Ovary (tissue), 9 donors: ENCODE results near the gene TRPM3. TPM values are rescaled to one million over a fixed set of nuclear protein-coding genes. Genes with fewer than 3 reads are reported as not detected.

Experiments
- DNase-seq, 5 donors: peaks; one replicate each; pipeline ENCODE4 v3.0.0-alpha.2; 2019 to 2020
- H3K27ac ChIP-seq, 2 donors: fragments of 200-600 bp; one replicate each; pipeline versions ENCODE4 v1.5.1 to v1.8.0; 2019 to 2022
- H3K27me3 ChIP-seq: fragments of 200-600 bp; one replicate; pipeline ENCODE4 v1.8.0; 2022
- H3K36me3 ChIP-seq: fragments of 200-600 bp; sonication (generic); one replicate; pipeline ENCODE4 v1.5.1; 2019
- H3K4me1 ChIP-seq: one replicate; pipeline ENCODE4 v1.8.1; 2013; ENCODE audit warnings: mild to moderate bottlenecking, moderate library complexity; ENCODE audit not compliant: insufficient read depth
- H3K4me3 ChIP-seq: fragments of 200-600 bp; sonication (generic); one replicate; pipeline ENCODE4 v1.5.1; 2017
- H3K9me3 ChIP-seq, 2 donors: fragments of 200-600 bp in 1 of 2; sonication (generic) in 1 of 2; one replicate each; pipeline versions ENCODE4 v1.5.1 to v1.8.1; 2013 to 2019; ENCODE audit warnings: mild to moderate bottlenecking in 1 of 2, moderate library complexity in 1 of 2
- CTCF ChIP-seq, 3 donors: fragments of 450-650 bp in 2 of 3; fragments of 200-600 bp in 1 of 3; IDR thresholded peaks; one replicate each; pipeline versions ENCODE4 v1.5.1 to v1.8.0; 2016 to 2022; ENCODE audit warnings: antibody characterized with exemption in 3 of 3, mild to moderate bottlenecking in 1 of 3
- EP300 ChIP-seq: sonication (generic); formaldehyde crosslinking; IDR thresholded peaks from one replicate; pipeline ENCODE4 v1.6.1; 2017; ENCODE audit warnings: antibody characterized with exemption
- POLR2A ChIP-seq: fragments of 450-650 bp; IDR thresholded peaks from one replicate; pipeline ENCODE4 v1.6.1; 2017; ENCODE audit warnings: antibody characterized with exemption, mild to moderate bottlenecking, moderate library complexity
- WGBS, 3 donors: extraction: QIAGEN DNeasy Blood & Tissue Kit in 1 of 3; methylation state at CpG; one replicate each; pipeline versions ENCODE4 v1.1.5 to v1.1.7; 2013 to 2017; 5-methylcytosine and 5-hydroxymethylcytosine counted together
- intact Hi-C, 4 donors: fragments of 100-400 bp; cut with DNase I; formaldehyde crosslinking; loops; one replicate each; pipeline versions ENCODE4 v1.11.0 to v1.15.1; 2022 to 2023
- polyA plus RNA-seq, 2 donors: library from polyadenylated mRNA; stranded (reverse); fragments of 200-250 nt in 1 of 2; fragments of 350-450 nt in 1 of 2; fragmentation: Illumina TruSeq in 1 of 2; extraction: RNeasy Lipid Tissue Mini Kit (QIAGEN cat#74804) in 1 of 2; gene quantifications; one replicate each; pipeline ENCODE4 v1.2.3, GENCODE V29; 2013 to 2014
- total RNA-seq, 7 donors: library from RNA; depleted of rRNA in 2 of 7; stranded (reverse); fragments of >200 nt in 2 of 7; fragmentation: NEBNext Ultra II Directional in 3 of 7; extraction: Animal tissue kit (Norgen Biotek cat#: 25700) in 3 of 7; gene quantifications; one replicate each; pipeline versions ENCODE4 v1.1.0 to v1.2.4, GENCODE V29; 2016 to 2023
- donor health status: DM: no; HTN: no; CAD: no; lungs with moderate emphysema.
- donor health status: DM: no; HTN: no; CAD: no.
- donor health status: Bipolar disorder and iron deficiency.
- donor health status: DM: yes; HTN: yes; CAD: no.
- donor health status: DM: no; HTN: no; CAD: no.
- donor health status: DM: yes; HTN: yes; CAD: no.

The TRPM3 gene
- total and polyA plus RNA-seq, 9 donors: 0.80 to 18.5 (median 4.6) TPM

DNA sequence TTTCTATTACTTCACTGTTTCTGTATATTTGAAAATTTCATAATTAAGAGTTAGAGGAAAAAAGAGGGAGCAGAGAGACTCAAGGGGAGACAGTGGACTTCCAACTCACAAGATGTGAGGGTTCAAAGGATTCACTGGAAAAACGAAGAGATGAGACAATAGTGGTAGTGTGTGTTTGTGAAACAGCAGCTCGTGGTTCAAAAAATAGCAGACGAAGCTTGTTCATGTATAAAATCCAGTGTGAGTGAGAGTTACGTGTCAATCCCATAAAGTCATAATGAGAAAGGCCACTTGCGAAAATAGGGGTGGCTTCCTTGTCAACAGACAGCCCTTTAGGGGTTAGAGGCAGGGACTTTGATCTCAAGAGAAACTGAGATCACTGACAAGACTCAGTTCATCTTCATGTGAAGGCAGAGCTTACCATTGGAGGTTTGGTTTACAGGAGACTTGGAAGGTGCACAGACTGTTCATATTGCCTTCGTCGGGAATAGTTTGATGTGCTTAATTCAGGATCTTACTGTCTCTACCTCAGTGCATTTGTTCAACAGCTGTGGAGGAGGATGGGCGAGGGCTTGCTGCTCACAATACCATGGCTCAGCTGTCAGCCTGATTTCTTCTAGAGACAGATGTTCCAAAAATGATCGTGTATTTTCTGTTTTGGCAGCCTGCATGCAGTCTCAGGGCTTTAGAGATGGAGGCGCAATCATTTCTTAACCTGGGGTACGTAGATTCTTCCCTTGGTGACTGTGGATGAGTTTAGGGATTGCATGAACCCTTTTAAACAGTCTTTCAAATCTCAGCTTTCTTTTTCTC is 601.3 kb downstream of the TRPM3 start:
- no peak for DNase-seq
- Histone ChIP-seq H3K27me3 (no peaks in the 10 kb centered on the region), H3K36me3 (no peaks in the 10 kb centered on the region), H3K9me3 (no peaks in the 10 kb centered on the region), H3K4me1 (no peaks in the 10 kb centered on the region), H3K27ac (no peak overlapping the region), H3K4me3 (no peak overlapping the region)
- intact Hi-C loops: no loop called here
- WGBS, 3 donors: 76 to 80% (median 76%) methylated on average over 11 of the region's 11 CpGs
- TF ChIP-seq CTCF (IDR thresholded peaks at IDR 0.05): no peak
- no peak for TF ChIP-seq EP300
- no peak for TF ChIP-seq POLR2A

DNA sequence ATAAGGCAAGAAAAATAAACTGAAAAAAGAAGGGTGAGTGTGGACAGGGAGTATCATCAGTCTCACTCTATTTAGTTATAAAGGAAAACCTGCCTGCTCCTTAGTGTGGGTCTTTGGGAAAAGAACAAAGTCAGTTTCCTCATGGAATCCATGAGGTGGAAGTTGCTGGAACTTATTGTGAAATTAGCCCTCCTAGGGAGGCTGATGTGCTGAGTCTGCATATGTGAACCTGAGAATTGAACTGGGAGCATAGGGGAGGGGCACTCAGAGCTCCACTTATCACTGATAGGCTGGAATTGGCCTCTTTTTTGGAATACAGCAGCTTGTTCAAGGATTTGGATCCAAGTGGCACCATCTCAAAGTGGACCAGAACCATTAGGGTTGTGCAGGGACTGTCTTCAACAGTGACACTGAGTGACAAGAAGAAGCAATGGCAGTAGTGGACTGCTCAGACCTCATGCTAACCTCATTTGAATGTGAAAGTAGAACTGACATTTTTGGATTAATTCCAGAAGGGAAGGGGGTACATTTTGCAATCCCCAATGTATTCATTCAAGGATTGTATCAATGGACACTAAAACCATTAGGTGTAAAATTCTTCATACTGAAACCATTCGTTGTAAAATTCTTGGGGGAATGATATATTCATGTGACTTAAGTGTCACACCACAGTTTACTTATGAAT is 603.4 kb downstream of the TRPM3 start:
- DNase-seq: no peak
- H3K27me3 ChIP-seq: no peaks in the 10 kb centered on the region
- intact Hi-C loops: no loop called here
- TF ChIP-seq POLR2A: no peak
- TF ChIP-seq EP300: no peak
- TF ChIP-seq CTCF (IDR thresholded peaks at IDR 0.05): no peak
- no peak overlapping the region for H3K27ac ChIP-seq
- no peaks in the 10 kb centered on the region for H3K36me3 ChIP-seq
- H3K4me1 ChIP-seq: no peaks in the 10 kb centered on the region
- H3K4me3 ChIP-seq: no peak overlapping the region
- no peaks in the 10 kb centered on the region for H3K9me3 ChIP-seq
- WGBS, 3 donors: 80 to 96% (median 89%) methylated on average over 1 of the region's 1 CpG

- Histone ChIP-seq H3K4me3 (no peak overlapping the region), H3K27me3 (no peaks in the 10 kb centered on the region), H3K36me3 (no peaks in the 10 kb centered on the region), H3K4me1 (peaks cover 1% of the 10 kb centered on the region), H3K27ac (no peak overlapping the region), H3K9me3 (no peaks in the 10 kb centered on the region)
- WGBS, 3 donors: 85 to 96% (median 91%) methylated on average over 2 of the region's 2 CpGs
- no peak for DNase-seq
- TF ChIP-seq EP300 (no peak), CTCF (IDR thresholded peaks at IDR 0.05) (no peak), POLR2A (no peak)
- intact Hi-C loops: no loop called here
Measured at GRCh38 chr9:70514273-70514672, 607.1 kb downstream of the TRPM3 start.

DNA sequence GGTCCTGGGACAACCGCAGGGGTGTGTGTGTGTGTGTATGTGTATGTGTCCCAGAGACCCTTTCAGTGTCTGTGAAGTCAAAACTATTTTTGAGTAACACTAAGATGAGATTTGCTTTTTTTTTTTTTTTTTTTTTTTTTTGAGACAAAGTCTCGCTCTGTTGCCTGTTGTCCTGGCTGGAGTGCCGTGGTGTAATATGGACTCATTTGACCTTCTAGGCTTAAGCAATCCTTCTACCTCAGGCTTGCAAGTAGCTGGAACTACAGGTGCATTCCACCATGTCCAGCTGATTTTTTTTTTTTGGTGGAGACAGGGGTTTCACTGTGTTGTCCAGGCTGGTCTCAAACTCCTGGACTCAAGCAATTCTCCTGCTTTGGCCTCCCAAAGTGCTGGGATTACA is 609.6 kb downstream of the TRPM3 start:
- DNase-seq: no peak
- 87 to 95% (median 93%) methylated on average over 3 of the region's 3 CpGs for WGBS, 3 donors
- H3K4me1 ChIP-seq: peaks cover 1% of the 10 kb centered on the region
- H3K27me3 ChIP-seq: no peaks in the 10 kb centered on the region
- no peak overlapping the region for H3K4me3 ChIP-seq
- no peak overlapping the region for H3K27ac ChIP-seq
- no peaks in the 10 kb centered on the region for H3K9me3 ChIP-seq
- TF ChIP-seq EP300 (no peak), CTCF (IDR thresholded peaks at IDR 0.05) (no peak), POLR2A (no peak)
- H3K36me3 ChIP-seq: no peaks in the 10 kb centered on the region
- intact Hi-C loops: no loop called here
